H1 (cell line): ENCODE measurements around the gene RARRES1.

Source experiments
- EZH2 ChIP-seq: fragments of 200-600 bp; sonication (generic); IDR thresholded peaks from 2 replicates; pipeline ENCODE4 v1.7.1; 2012; ENCODE audit warnings: low read depth, mild to moderate bottlenecking, moderate library complexity, low read length, inconsistent platforms; ENCODE audit not compliant: severe bottlenecking
- KDM1A ChIP-seq: fragments of 200-600, 300-600 bp; sonication (generic); IDR thresholded peaks from 2 replicates; pipeline ENCODE4 v1.7.1; 2016; ENCODE audit warnings: mild to moderate bottlenecking, low read length, borderline replicate concordance
- POLR2A ChIP-seq, 2 experiments: IDR thresholded peaks; 1 replicate in 1 of 2; 2 replicates in 1 of 2; pipeline ENCODE4 v1.6.1; 2011; ENCODE audit warnings: low read depth in 2 of 2, low read length in 2 of 2, mild to moderate bottlenecking in 2 of 2; ENCODE audit errors: control extremely low read depth in 1 of 2
- POLR2AphosphoS5 ChIP-seq: IDR thresholded peaks from 2 replicates; pipeline ENCODE4 v1.6.1; 2011; ENCODE audit warnings: low read depth, low read length
- RNF2 ChIP-seq: fragments of 200-900, 300-1000 bp; sonication (generic); IDR thresholded peaks from 2 replicates; pipeline ENCODE4 v1.7.1; 2016; ENCODE audit warnings: borderline replicate concordance, low read depth, mild to moderate bottlenecking, antibody characterized with exemption, low read length; ENCODE audit not compliant: poor library complexity, severe bottlenecking; ENCODE audit errors: missing control alignments
- SRF ChIP-seq: IDR thresholded peaks from 2 replicates; pipeline ENCODE4 v1.6.1; 2011; ENCODE audit warnings: mild to moderate bottlenecking, low read depth, low read length, moderate library complexity
- TAF7 ChIP-seq: optimal IDR thresholded peaks from 2 replicates; pipeline ENCODE3; 2011; ENCODE audit warnings: low read depth, mild to moderate bottlenecking, inconsistent platforms, low read length, moderate library complexity, borderline replicate concordance
- TEAD4 ChIP-seq: IDR thresholded peaks from 2 replicates; pipeline ENCODE4 v1.6.1; 2012; ENCODE audit warnings: low read depth, low read length, inconsistent platforms, mixed read lengths
- TF ChIP-seq, protein P1 (sequence below), 3 experiments: IDR thresholded peaks; 1 replicate in 2 of 3; 2 replicates in 1 of 3; pipeline versions ENCODE4 v1.5.1 to v1.6.1; 2011; ENCODE audit warnings: low read length in 3 of 3, mild to moderate bottlenecking in 3 of 3, inconsistent platforms in 2 of 3, low read depth in 1 of 3, moderate library complexity in 1 of 3; ENCODE audit not compliant: insufficient read depth in 1 of 3; ENCODE audit errors: control extremely low read depth in 1 of 3

DNA sequence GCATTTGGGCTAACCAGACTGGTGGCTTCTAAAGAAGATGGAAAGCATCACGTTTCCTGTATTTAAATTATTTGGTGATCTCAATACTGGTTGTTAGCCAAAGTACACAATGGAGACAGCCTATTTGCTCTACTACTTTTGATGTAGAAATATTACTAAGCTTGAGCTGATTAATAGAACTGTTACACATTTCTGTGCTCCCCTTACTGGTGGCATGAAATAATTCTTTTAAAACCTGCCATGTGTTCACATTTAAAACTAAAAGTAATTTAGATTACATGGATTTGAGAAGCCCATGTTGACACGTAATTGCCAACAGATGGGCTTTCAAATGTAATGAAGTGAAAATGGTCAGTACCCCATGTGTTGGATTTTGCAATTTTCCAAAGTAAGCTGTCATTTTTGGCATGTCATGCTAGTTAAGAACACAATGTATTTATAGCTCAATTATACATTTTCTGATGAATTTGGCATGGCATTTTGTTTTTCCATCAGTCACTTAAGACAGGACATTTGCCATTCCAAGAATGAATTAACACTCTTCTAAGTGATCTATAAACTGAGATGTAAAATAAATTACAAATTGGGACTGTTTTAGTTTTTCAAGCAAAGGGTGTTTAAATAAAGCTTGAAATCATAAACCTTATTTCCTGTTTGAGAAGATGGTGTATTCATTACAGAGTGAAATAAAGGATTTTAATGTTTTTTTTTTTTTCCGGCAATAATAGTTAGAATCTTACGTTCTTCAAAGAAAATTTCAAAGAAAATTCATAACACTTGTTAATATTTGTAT, 10.8 kb upstream of the RARRES1 start:
- TF ChIP-seq RNF2 (no peak), POLR2A (IDR thresholded peaks at IDR 0.05; ENCODE audit: control extremely low read depth in 1 of 2, low read depth in 2 of 2, low read length in 2 of 2) (no peak), KDM1A (no peak), SRF (no peak), EZH2 (no peak), TAF7 (no peak), TEAD4 (no peak), POLR2AphosphoS5 (no peak)
- TF ChIP-seq, protein P1, sequence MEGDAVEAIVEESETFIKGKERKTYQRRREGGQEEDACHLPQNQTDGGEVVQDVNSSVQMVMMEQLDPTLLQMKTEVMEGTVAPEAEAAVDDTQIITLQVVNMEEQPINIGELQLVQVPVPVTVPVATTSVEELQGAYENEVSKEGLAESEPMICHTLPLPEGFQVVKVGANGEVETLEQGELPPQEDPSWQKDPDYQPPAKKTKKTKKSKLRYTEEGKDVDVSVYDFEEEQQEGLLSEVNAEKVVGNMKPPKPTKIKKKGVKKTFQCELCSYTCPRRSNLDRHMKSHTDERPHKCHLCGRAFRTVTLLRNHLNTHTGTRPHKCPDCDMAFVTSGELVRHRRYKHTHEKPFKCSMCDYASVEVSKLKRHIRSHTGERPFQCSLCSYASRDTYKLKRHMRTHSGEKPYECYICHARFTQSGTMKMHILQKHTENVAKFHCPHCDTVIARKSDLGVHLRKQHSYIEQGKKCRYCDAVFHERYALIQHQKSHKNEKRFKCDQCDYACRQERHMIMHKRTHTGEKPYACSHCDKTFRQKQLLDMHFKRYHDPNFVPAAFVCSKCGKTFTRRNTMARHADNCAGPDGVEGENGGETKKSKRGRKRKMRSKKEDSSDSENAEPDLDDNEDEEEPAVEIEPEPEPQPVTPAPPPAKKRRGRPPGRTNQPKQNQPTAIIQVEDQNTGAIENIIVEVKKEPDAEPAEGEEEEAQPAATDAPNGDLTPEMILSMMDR (IDR thresholded peaks at IDR 0.05; ENCODE audit: control extremely low read depth in 1 of 3, insufficient read depth in 1 of 3, low read depth in 1 of 3, low read length in 3 of 3) = no peak
